ENCODE data around the gene PNMA8C.
"Not testable (repeated sequence)": the region's sequence is repeated elsewhere in the genome, so short reads cannot be mapped to it uniquely, and the experiment has no call there.

The PNMA8C gene

DNA sequence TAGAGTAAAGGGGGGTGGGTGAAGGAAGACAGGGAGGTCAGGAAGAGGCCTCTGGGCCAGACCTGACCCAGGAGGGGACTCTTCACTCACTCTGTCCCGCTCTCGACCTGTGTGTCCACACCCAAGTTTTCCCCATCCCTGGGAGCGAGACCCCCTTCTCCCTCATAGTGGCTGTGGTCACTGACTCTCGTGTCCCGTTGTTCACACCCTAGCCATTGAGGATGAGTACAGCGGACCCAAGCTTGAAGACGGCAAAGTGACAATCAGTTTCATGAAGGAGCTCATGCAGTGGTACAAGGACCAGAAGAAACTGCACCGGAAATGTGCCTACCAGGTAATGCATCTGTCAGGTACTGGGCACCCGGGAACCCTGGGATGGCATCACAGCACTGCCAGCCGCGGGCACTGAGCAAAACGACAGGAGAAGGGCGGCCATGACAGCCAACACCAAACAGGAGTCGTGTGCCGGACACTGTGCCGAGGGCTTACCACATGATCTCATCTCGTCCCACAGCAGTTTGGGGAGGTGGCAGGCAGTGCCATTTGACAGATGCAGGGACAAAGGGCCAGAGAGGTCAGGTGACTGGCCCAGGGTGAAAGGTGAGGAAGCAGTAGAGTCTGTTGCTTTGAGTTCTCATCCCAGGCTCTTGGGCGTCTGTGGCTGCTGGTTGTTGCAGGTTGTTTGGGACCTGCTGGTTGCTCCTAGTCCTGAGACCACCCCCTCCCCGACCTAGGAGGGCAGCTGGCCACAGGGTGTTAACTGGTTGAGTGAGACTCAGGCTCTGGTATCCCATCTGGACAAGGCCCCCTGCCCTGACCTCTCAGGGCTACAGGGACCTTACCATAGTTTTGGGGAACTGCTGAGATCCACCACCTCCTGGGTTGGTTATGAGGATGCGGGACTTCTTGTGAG, 52.2 kb downstream of the PNMA8C start:
- Histone ChIP-seq H3K4me3 (no peak overlapping the region), H3K27ac (peak overlapping the region in 10 of 21 experiments; percentile 1 to 85 (median 34))

DNA sequence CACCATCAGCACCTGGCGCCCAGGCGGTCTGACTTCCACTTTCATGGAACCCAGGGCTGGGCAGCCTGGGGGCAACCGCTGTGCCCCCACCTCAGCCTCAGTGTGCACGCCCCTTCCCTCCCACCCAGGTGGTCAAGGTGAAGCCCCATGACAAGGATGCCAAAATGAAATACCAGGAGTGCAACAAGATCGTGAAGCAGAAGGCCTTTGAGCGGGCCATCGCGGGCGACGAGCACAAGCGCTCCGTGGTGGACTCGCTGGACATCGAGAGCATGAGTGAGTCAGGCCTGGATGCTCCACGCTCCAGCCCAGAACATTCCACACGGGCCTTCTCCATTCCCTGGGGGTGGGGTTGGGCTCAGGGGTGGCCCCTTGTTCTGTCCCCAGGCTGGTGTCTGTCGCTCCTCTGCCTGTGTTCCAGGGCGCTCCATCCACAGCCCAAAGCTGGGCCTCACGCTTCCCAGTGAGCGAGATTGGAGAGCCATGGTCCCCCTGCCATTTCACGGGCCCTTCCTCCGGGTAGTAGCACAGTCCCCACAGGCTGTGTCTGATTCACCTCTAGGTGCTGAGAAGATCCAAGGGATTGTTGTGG, 53.2 kb downstream of the PNMA8C start:
- H3K4me3 ChIP-seq, H3K27ac ChIP-seq: not testable (repeated sequence)
